A549 (cell line): ENCODE results near the gene WFDC13. TPM values are rescaled to one million over a fixed set of nuclear protein-coding genes. Genes with fewer than 3 reads are reported as not detected.

Experiments
- ATAC-seq, 2 experiments: fragments of 200-7000 bp in 1 of 2; fragments of >200 bp in 1 of 2; cut with Nextera tagmentation in 1 of 2; cut with Tn5 transposase in 1 of 2; 3 replicates each; pipeline versions ENCODE4 v1.8.0 to v1.9.1; 2018 to 2020; ENCODE audit warnings: mild to moderate bottlenecking in 1 of 2, moderate library complexity in 1 of 2
- CTCF ChIA-PET: fragments of 300-600 bp; sonication (Branson Sonifier 250); formaldehyde crosslinking; extraction: SDS; loops from one replicate; lab custom pipeline; 2021; ENCODE audit warnings: antibody characterized with exemption, inconsistent platforms; lab: Yijun Ruan, JAX
- POLR2A ChIA-PET: fragments of 350-600 bp; formaldehyde crosslinking; extraction: SDS; loops from one replicate; lab custom pipeline; 2021; ENCODE audit warnings: antibody characterized with exemption, inconsistent platforms; lab: Yijun Ruan, JAX
- DNase-seq, 2 experiments: peaks; one replicate each; pipeline versions ENCODE4 v3.0.0 to v3.0.0-alpha.2; 2011 to 2016; ENCODE audit warnings: low read depth in 1 of 2, low spot score in 1 of 2
- FAIRE-seq: peaks from 2 replicates; lab custom pipeline; 2011; peaks lifted over from hg19 to GRCh38; lab: Jason Lieb, UNC
- H3K27ac ChIP-seq, 2 experiments: fragments of >200 bp; sonication (Bioruptor Twin); formaldehyde crosslinking; 3 replicates each; pipeline ENCODE4 v1.5.1; 2016 to 2017
- H3K4me1 ChIP-seq: fragments of >200 bp; sonication (Bioruptor Twin); formaldehyde crosslinking; 3 replicates; pipeline ENCODE4 v1.6.1; 2016
- H3K4me2 ChIP-seq: fragments of >200 bp; sonication (Bioruptor Twin); formaldehyde crosslinking; 3 replicates; pipeline ENCODE4 v1.6.1; 2016
- H3K4me3 ChIP-seq: fragments of >200 bp; sonication (Bioruptor Twin); formaldehyde crosslinking; 3 replicates; pipeline ENCODE4 v1.5.1; 2016
- H3K9me3 ChIP-seq: fragments of >200 bp; sonication (Bioruptor Twin); formaldehyde crosslinking; 3 replicates; pipeline ENCODE4 v1.6.1; 2016
- BHLHE40 ChIP-seq: IDR thresholded peaks from 2 replicates; pipeline ENCODE4 v1.6.1; 2012; ENCODE audit warnings: low read depth, low read length, inconsistent platforms
- CBX2 ChIP-seq: fragments of 200-600 bp; sonication (generic); IDR thresholded peaks from 2 replicates; pipeline ENCODE4 v1.6.1; 2016; ENCODE audit warnings: low read depth, mild to moderate bottlenecking, borderline replicate concordance
- CEBPB ChIP-seq, 2 experiments: fragments of >200 bp in 1 of 2; sonication (Bioruptor Twin) in 1 of 2; formaldehyde crosslinking in 1 of 2; IDR thresholded peaks; 2 replicates each; pipeline ENCODE4 v1.6.1; 2012 to 2016
- CHD4 ChIP-seq: fragments of 200-600 bp; sonication (generic); IDR thresholded peaks from 2 replicates; pipeline ENCODE4 v1.6.1; 2016; ENCODE audit warnings: antibody characterized with exemption, mild to moderate bottlenecking, borderline replicate concordance
- FOSB ChIP-seq: fragments of 250-450 bp; sonication (Bioruptor Pico); IDR thresholded peaks from 2 replicates; pipeline ENCODE4 v1.5.0; 2020; ENCODE audit warnings: mild to moderate bottlenecking, moderate library complexity
- HES2 ChIP-seq: fragments of >200 bp; sonication (Bioruptor Twin); formaldehyde crosslinking; IDR thresholded peaks from 2 replicates; pipeline ENCODE4 v1.6.1; 2016
- HEYL ChIP-seq: fragments of 250-450 bp; sonication (Bioruptor Pico); IDR thresholded peaks from 2 replicates; pipeline ENCODE4 v1.8.0; 2021; ENCODE audit warnings: mild to moderate bottlenecking, moderate library complexity
- HOXB13 ChIP-seq: fragments of 250-450 bp; sonication (Bioruptor Pico); IDR thresholded peaks from 2 replicates; pipeline ENCODE4 v1.5.0; 2020; ENCODE audit warnings: low read depth, mild to moderate bottlenecking, moderate library complexity
- HOXB5 ChIP-seq: fragments of 250-450 bp; sonication (Bioruptor Pico); IDR thresholded peaks from 2 replicates; pipeline ENCODE4 v1.5.0; 2020; ENCODE audit warnings: mild to moderate bottlenecking, moderate library complexity
- MAZ ChIP-seq: fragments of 150-350 bp; IDR thresholded peaks from 2 replicates; pipeline ENCODE4 v1.6.1; 2014; ENCODE audit warnings: antibody characterized with exemption, low read depth, low read length, borderline replicate concordance
- NR3C1 ChIP-seq: fragments of >200 bp; sonication (Bioruptor Twin); formaldehyde crosslinking; IDR thresholded peaks from 3 replicates; pipeline ENCODE4 v1.6.1; 2017
- PHF8 ChIP-seq: fragments of 200-600 bp; sonication (generic); IDR thresholded peaks from 2 replicates; pipeline ENCODE4 v1.6.1; 2016; ENCODE audit warnings: low read depth, mild to moderate bottlenecking, antibody characterized with exemption, moderate library complexity, borderline replicate concordance
- POLR2AphosphoS2 ChIP-seq: conservative IDR thresholded peaks from 2 replicates; pipeline ENCODE4 v1.6.1; 2012; ENCODE audit warnings: low read length, improper control_type of control experiment, inconsistent platforms
- RNF2 ChIP-seq: fragments of 200-600 bp; sonication (generic); IDR thresholded peaks from 2 replicates; pipeline ENCODE4 v1.6.1; 2016; ENCODE audit warnings: low read depth, mild to moderate bottlenecking, antibody characterized with exemption, moderate library complexity, borderline replicate concordance
- SMC3 ChIP-seq: fragments of >200 bp; sonication (Bioruptor Twin); formaldehyde crosslinking; IDR thresholded peaks from 3 replicates; pipeline ENCODE4 v1.6.1; 2018; ENCODE audit warnings: inconsistent platforms
- ZSCAN20 ChIP-seq: fragments of 250-450 bp; sonication (Bioruptor Pico); IDR thresholded peaks from 2 replicates; pipeline ENCODE4 v1.8.0; 2022; ENCODE audit warnings: mild to moderate bottlenecking, moderate library complexity
- WGBS: methylation state at CpG from one replicate; pipeline ENCODE4 v1.1.6; 2017; ENCODE audit errors: missing lambda C conversion rate; 5-methylcytosine and 5-hydroxymethylcytosine counted together
- polyA plus RNA-seq, 4 experiments: library from polyadenylated mRNA; depleted of rRNA in 3 of 4; stranded (reverse); fragments of >200 nt; fragmentation: RNase III in 1 of 4; extraction: RNeasy Plus Mini Kit Qiagen cat#74134 plus additional on column Dnase treatment in 1 of 4; gene quantifications; 2 replicates in 3 of 4; 3 replicates in 1 of 4; pipeline ENCODE4 v1.2.3, GENCODE V29; 2011 to 2017
- TF ChIP-seq, protein P1 (sequence below): fragments of 450-650 bp; IDR thresholded peaks from 2 replicates; pipeline ENCODE4 v1.6.1; 2014; ENCODE audit warnings: antibody characterized with exemption
- TF ChIP-seq, protein P2 (sequence below): IDR thresholded peaks from 2 replicates; pipeline ENCODE4 v1.6.1; 2012; ENCODE audit warnings: low read depth, borderline replicate concordance
- TF ChIP-seq, protein P3 (sequence below): fragments of >200 bp; sonication (Bioruptor Twin); formaldehyde crosslinking; IDR thresholded peaks from 3 replicates; pipeline ENCODE4 v1.6.1; 2016

The WFDC13 gene
- polyA plus RNA-seq, 2 of the 4 experiments (the other 2 are of a cell fraction) = not detected

GRCh38 chr20:45727044-45727443 lies 25.2 kb downstream of the WFDC13 start:
- FAIRE-seq (no peak), ATAC-seq (no peak), DNase-seq (no peak)
- Histone ChIP-seq H3K4me3 (no peak overlapping the region), H3K4me1 (no peaks in the 10 kb centered on the region), H3K4me2 (no peak overlapping the region), H3K9me3 (peaks cover 3% of the 10 kb centered on the region), H3K27ac (no peak overlapping the region)
- ChIA-PET CTCF (no interaction called here), POLR2A (no interaction called here)
- 2% methylated on average over 2 of the region's 2 CpGs for WGBS
- TF ChIP-seq HOXB5 (CRISPR knock-in tag) = no peak
- no peak for TF ChIP-seq CBX2
- TF ChIP-seq MAZ = no peak
- no peak for TF ChIP-seq NR3C1
- TF ChIP-seq FOSB (CRISPR knock-in tag) = no peak
- TF ChIP-seq, protein P1, sequence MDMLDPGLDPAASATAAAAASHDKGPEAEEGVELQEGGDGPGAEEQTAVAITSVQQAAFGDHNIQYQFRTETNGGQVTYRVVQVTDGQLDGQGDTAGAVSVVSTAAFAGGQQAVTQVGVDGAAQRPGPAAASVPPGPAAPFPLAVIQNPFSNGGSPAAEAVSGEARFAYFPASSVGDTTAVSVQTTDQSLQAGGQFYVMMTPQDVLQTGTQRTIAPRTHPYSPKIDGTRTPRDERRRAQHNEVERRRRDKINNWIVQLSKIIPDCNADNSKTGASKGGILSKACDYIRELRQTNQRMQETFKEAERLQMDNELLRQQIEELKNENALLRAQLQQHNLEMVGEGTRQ = no peak

DNA sequence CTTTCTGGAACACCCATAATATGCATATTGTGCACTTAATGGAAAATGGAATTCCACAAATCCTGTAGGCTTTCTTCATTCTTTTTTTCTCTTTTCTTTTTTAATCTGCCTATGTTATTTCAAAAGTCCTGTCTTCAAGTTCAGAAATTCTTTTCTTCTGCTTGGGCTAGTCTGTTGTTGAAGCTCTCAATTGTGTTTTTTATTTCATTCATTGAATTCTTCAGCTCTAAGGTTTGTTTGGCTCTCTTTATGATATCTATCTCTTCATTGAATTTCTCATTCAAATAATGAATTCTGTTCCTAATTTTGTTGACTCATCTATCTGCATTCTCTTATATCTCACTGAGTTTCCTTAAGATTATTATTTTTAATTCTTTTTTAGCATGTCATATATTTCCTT lies 30.4 kb downstream of the WFDC13 start:
- TF ChIP-seq PHF8 (no peak), HEYL (CRISPR knock-in tag) (no peak)

GRCh38 chr20:45735552-45735951 lies 33.7 kb downstream of the WFDC13 start:
- CTCF ChIA-PET = no interaction called here
- DNase-seq = no peak
- no peak for ATAC-seq
- H3K4me1 ChIP-seq = no peaks in the 10 kb centered on the region
- TF ChIP-seq HES2 (no peak), POLR2AphosphoS2 (no peak), PHF8 (no peak), BHLHE40 (no peak), ZSCAN20 (CRISPR knock-in tag) (no peak), HOXB13 (no peak), CEBPB (IDR thresholded peaks at IDR 0.05) (no peak), CHD4 (no peak), RNF2 (no peak), SMC3 (no peak), MAZ (no peak)
- TF ChIP-seq, protein P2, sequence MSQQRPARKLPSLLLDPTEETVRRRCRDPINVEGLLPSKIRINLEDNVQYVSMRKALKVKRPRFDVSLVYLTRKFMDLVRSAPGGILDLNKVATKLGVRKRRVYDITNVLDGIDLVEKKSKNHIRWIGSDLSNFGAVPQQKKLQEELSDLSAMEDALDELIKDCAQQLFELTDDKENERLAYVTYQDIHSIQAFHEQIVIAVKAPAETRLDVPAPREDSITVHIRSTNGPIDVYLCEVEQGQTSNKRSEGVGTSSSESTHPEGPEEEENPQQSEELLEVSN = no peak
- TF ChIP-seq, protein P3, sequence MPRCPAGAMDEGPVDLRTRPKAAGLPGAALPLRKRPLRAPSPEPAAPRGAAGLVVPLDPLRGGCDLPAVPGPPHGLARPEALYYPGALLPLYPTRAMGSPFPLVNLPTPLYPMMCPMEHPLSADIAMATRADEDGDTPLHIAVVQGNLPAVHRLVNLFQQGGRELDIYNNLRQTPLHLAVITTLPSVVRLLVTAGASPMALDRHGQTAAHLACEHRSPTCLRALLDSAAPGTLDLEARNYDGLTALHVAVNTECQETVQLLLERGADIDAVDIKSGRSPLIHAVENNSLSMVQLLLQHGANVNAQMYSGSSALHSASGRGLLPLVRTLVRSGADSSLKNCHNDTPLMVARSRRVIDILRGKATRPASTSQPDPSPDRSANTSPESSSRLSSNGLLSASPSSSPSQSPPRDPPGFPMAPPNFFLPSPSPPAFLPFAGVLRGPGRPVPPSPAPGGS = no peak
- H3K9me3 ChIP-seq = peaks cover 6% of the 10 kb centered on the region
- no peak overlapping the region for H3K4me3 ChIP-seq
- POLR2A ChIA-PET = no interaction called here
- FAIRE-seq = no peak
- H3K4me2 ChIP-seq = no peak overlapping the region
- no peak overlapping the region for H3K27ac ChIP-seq
- 30% methylated on average over 7 of the region's 8 CpGs for WGBS

More for the DNA sequence above, 30.4 kb downstream of the WFDC13 start:
- Histone ChIP-seq H3K27ac (no peak overlapping the region), H3K4me2 (no peak overlapping the region), H3K9me3 (peaks cover 6% of the 10 kb centered on the region), H3K4me1 (no peaks in the 10 kb centered on the region), H3K4me3 (no peak overlapping the region)
- POLR2A ChIA-PET = no interaction called here
- FAIRE-seq = no peak
- no peak for DNase-seq
- no peak for ATAC-seq
- CTCF ChIA-PET = no interaction called here
